Smooth muscle cell (in vitro differentiated cells): ENCODE measurements around the gene JMY. TPM values are rescaled to one million over a fixed set of nuclear protein-coding genes. Genes with fewer than 3 reads are reported as not detected.
A peak's percentile ranks its signal among the peaks of the same experiment; 100 is the strongest.

Source experiments
- DNase-seq: peaks from one replicate; lab custom pipeline; 2025; ENCODE audit not compliant: unreplicated experiment; lab: John Stamatoyannopoulos, UW
- H2AFZ ChIP-seq: fragments of 200-600 bp; sonication (generic); 2 replicates; pipeline ENCODE4 v1.6.0; 2016; ENCODE audit warnings: antibody characterized with exemption, low read depth, mild to moderate bottlenecking
- H3F3A ChIP-seq: fragments of 200-600 bp; sonication (generic); 2 replicates; pipeline ENCODE4 v1.6.0; 2017; ENCODE audit warnings: antibody characterized with exemption, low read depth
- H3K27ac ChIP-seq: fragments of 200-600 bp; sonication (generic); 2 replicates; pipeline ENCODE4 v1.5.1; 2016; ENCODE audit warnings: low read depth, mild to moderate bottlenecking
- H3K27me3 ChIP-seq: fragments of 200-600 bp; sonication (generic); 2 replicates; pipeline ENCODE4 v1.6.1; 2016; ENCODE audit warnings: low read depth, mild to moderate bottlenecking
- H3K36me3 ChIP-seq: fragments of 200-600 bp; sonication (generic); 2 replicates; pipeline ENCODE4 v1.5.1; 2016; ENCODE audit warnings: low read depth
- H3K4me1 ChIP-seq: fragments of 200-600 bp; sonication (generic); 2 replicates; pipeline ENCODE4 v1.5.1; 2016; ENCODE audit warnings: low read depth
- H3K4me2 ChIP-seq: fragments of 200-600 bp; sonication (generic); 2 replicates; pipeline ENCODE4 v1.6.0; 2016; ENCODE audit warnings: mild to moderate bottlenecking
- H3K4me3 ChIP-seq: fragments of 200-600 bp; sonication (generic); 2 replicates; pipeline ENCODE4 v1.5.1; 2016; ENCODE audit warnings: mild to moderate bottlenecking
- H3K79me2 ChIP-seq: fragments of 200-600 bp; sonication (generic); 2 replicates; pipeline ENCODE4 v1.6.0; 2016; ENCODE audit warnings: low read depth, mild to moderate bottlenecking
- H3K9ac ChIP-seq: fragments of 200-600 bp; sonication (generic); 2 replicates; pipeline ENCODE4 v1.6.0; 2016; ENCODE audit warnings: low read depth
- H3K9me3 ChIP-seq: fragments of 200-600 bp; sonication (generic); replicated peaks from 2 replicates; pipeline ENCODE4 v1.5.1; 2016; ENCODE audit warnings: low read depth
- H4K20me1 ChIP-seq: fragments of 200-600 bp; sonication (generic); 2 replicates; pipeline ENCODE4 v1.6.0; 2016; ENCODE audit warnings: low read depth
- CTCF ChIP-seq: fragments of 200-600 bp; sonication (generic); IDR thresholded peaks from 2 replicates; pipeline ENCODE4 v1.5.1; 2017; ENCODE audit warnings: borderline replicate concordance, mild to moderate bottlenecking, antibody characterized with exemption; ENCODE audit not compliant: insufficient read depth, poor library complexity, severe bottlenecking
- WGBS: methylation state at CpG from one replicate; pipeline ENCODE4 v1.1.7; 2016; ENCODE audit warnings: low lambda C conversion rate; 5-methylcytosine and 5-hydroxymethylcytosine counted together
- polyA plus RNA-seq: library from polyadenylated mRNA; unstranded; fragments of >200 nt; fragmentation: Nextera tagmentation; extraction: Ambion mirVana; gene quantifications from 2 replicates; pipeline ENCODE4 v1.2.1, GENCODE V29; 2016
- total RNA-seq: library from RNA; depleted of rRNA; stranded (reverse); fragments of >200 nt; gene quantifications from 2 replicates; pipeline ENCODE4 v1.2.3, GENCODE V29; 2014

JMY gene
- total and polyA plus RNA-seq, 2 experiments from 2014 or later: 0.55 to 5.0 TPM

- H2AFZ ChIP-seq: no peak overlapping the region
- DNase-seq: no peak
- peak; percentile 58 for TF ChIP-seq CTCF
- WGBS: 79% methylated on average over 5 of the region's 5 CpGs
- H3F3A ChIP-seq: no peaks in the 10 kb centered on the region
- H3K4me1 ChIP-seq: peaks cover 5% of the 10 kb centered on the region
- no peaks in the 10 kb centered on the region for H3K36me3 ChIP-seq
- no peak overlapping the region for H3K27ac ChIP-seq
- H4K20me1 ChIP-seq: no peaks in the 10 kb centered on the region
- H3K9ac ChIP-seq: no peak overlapping the region
- H3K9me3 ChIP-seq: no peaks in the 10 kb centered on the region
- H3K27me3 ChIP-seq: no peaks in the 10 kb centered on the region
- H3K4me3 ChIP-seq: no peak overlapping the region
- H3K4me2 ChIP-seq: no peak overlapping the region
- H3K79me2 ChIP-seq: no peaks in the 10 kb centered on the region
Observed at GRCh38 chr5:79255786-79256557, 20.0 kb downstream of the JMY start.

DNA sequence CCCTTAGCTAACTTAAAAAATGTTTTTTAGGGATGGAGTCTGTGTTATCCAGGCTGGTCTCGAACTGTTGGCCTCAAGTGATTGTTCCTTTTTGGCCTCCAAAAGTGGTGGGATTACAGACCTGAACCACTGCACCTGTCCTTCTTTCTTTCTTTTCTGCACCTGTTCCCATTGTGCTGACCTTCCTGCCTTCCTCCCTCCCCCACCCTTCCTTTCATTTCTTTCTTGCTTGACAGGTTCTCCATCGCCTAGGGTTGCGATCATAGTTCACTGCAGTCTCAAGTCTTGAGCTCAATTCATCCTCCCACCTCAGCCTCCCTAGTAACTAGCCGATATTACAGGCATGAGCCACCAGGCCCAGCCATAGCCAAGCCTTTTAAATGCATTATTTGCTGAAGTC, 20.6 kb downstream of the JMY start:
- 88% methylated on average over 4 of the region's 4 CpGs for WGBS
- Histone ChIP-seq H3K27ac (no peak overlapping the region), H3K4me1 (peaks cover 5% of the 10 kb centered on the region), H3K36me3 (no peaks in the 10 kb centered on the region), H3K4me3 (no peak overlapping the region), H4K20me1 (no peaks in the 10 kb centered on the region), H3F3A (no peaks in the 10 kb centered on the region), H3K27me3 (no peaks in the 10 kb centered on the region), H3K4me2 (no peak overlapping the region), H3K9ac (no peak overlapping the region), H3K79me2 (no peaks in the 10 kb centered on the region), H3K9me3 (no peaks in the 10 kb centered on the region), H2AFZ (no peak overlapping the region)
- DNase-seq: no peak
- TF ChIP-seq CTCF: no peak

DNA sequence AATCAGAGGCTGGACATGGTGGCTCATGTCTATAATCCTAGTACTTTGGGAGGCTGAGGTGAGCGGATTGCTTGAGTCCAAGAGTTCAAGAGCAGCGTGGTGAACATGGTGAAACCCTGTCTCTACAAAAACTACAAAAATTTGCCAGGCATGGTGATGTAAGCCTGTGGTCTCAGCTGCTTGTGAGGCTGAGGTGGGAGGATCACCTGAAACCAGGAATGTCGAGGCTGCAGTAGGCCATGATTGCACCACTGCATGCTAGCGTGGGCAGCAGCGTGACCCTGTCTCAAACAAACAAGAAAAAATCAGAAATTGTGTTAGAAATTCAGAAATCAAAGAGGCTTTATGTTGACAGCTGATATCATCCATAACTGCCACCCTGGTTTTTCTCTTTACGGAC, 21.4 kb downstream of the JMY start:
- Histone ChIP-seq H3K27me3 (no peaks in the 10 kb centered on the region), H3K9me3 (no peaks in the 10 kb centered on the region), H3F3A (no peaks in the 10 kb centered on the region), H3K4me2 (no peak overlapping the region), H3K4me3 (no peak overlapping the region), H2AFZ (no peak overlapping the region), H3K9ac (no peak overlapping the region), H3K4me1 (peaks cover 10% of the 10 kb centered on the region), H4K20me1 (no peaks in the 10 kb centered on the region), H3K36me3 (no peaks in the 10 kb centered on the region), H3K79me2 (no peaks in the 10 kb centered on the region), H3K27ac (no peak overlapping the region)
- TF ChIP-seq CTCF: no peak
- WGBS: 93% methylated on average over 6 of the region's 6 CpGs
- no peak for DNase-seq

DNA sequence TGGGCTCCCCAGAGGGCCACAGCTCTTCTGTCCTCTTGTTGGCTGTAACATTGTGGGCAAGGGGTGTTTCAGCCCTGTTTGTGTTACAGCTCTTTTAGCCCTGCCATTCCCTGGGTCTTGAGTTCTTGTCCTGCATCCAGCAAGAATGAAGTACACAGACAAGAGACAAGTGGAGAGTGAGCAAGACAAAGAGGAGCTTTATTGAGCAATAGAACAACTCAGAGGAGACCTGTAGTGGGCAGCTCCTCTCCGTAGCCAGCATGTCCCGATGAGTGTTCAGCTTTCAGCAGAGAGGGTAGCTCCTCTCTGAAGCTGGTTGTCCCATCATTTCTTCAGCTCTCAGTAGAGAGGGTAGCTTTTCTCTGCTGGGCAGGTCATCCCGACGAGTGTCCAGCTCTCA, 22.9 kb downstream of the JMY start:
- Histone ChIP-seq H3K79me2 (no peaks in the 10 kb centered on the region), H3K27me3 (no peaks in the 10 kb centered on the region), H4K20me1 (no peaks in the 10 kb centered on the region), H3K36me3 (no peaks in the 10 kb centered on the region), H3K27ac (no peak overlapping the region), H2AFZ (no peak overlapping the region), H3K4me1 (peaks cover 12% of the 10 kb centered on the region), H3K4me2 (no peak overlapping the region), H3K9ac (no peak overlapping the region), H3F3A (no peaks in the 10 kb centered on the region), H3K4me3 (no peak overlapping the region), H3K9me3 (no peaks in the 10 kb centered on the region)
- no peak for TF ChIP-seq CTCF
- 95% methylated on average over 4 of the region's 4 CpGs for WGBS
- DNase-seq: no peak
